NCI-H345 treated with DMSO at 0.1 percent for 48 hours (cell line): ENCODE data around the gene STK11IP.
"Not testable (repeated sequence)": the region's sequence is repeated elsewhere in the genome, so short reads cannot be mapped to it uniquely, and the experiment has no call there.

Experiments
- DNase-seq: peaks from one replicate; lab custom pipeline; 2025; ENCODE audit not compliant: unreplicated experiment; lab: John Stamatoyannopoulos, UW

Gene STK11IP

DNA sequence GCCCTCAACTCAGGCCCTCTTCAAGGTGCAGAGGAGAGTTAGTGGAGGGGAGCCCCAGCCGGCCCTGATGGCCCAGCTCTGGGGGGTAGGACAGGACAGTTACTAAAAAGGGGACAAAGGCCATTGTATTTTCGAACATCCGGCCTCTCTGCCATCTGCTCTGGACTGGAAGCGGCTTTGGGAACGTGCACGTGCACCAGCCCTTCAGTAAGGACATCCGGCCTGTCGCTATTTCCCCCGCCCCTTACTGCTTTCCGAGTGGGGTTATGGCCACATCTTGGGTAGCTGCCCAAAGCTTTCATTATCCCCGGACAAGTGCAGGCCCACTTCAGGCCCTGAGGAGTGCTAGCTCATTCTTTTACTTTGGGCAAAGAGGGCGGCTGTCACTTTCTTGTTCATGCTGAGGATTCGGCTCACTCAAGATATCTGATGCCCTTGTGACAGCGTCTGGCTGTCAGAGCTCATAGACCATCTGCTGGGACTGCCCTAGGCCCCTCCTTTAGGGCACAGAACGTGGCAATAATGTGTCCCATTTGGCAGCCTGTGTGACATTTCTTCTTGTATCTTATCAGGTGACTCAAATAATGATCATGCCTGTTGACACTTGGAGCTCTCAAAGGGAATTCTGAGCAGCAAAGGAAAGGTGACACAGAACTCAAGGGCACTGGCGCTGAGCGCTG, 47.3 kb downstream of the STK11IP start:
- DNase-seq = no peak

DNA sequence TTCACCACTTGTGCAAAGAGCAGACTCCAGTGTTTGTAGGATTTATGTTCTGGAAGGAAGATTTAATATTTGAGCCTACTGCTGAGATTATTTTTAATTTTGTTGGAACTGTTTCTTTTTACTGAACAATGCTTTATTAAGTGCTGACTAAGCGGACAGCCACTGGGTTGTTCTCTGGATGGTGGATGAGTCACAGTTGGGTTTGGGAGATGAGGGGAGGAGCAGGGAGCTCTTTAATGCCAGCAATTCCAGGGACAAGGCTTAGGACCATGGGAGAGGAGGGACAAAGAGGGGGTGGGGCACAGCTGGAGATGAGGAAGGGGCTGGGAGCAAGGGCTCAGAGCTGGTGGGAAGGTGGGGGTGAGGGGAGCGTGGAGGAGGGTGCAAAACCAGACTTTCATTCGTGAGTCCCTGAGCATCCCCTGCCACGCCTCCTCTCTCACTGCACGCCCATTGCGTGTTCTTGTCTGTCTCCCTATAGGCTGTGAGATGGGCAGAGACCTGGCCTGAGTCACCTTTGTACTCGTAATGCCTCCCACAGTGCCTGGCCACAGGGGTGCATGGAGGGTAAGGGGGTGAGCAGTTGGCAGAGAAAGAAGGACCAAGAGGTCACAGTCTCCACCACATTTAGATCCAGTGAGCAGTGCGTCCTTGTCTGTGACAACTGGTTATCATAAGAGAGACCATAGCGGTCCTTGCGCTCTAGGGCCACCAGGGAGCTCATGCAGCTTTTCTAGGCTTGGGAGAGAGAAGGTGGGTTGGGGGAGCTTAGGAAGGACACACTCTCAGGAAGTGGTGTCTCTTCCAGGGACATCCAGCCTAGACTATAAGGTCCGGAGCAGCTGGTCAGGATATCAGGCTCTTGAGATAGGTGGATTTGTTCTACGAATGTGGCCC, 48.2 kb downstream of the STK11IP start:
- DNase-seq = no peak

DNA sequence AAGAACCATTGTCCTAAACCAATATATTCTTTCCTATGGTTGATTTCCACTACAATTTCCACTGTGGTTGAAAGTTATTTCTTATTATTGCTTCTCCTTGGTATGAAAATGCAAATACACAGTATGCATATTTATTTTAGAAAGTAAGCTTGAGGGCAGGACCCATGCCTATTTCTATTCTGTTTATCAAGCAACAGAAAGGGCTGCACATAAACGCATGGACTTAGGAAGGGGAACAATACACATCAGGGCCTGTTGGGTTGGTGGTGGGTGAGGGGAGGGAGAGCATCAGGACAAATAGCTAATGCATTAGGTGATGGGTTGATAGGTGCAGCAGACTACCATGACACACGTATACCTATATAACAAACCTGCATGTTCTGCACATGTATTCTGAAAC, 50.5 kb downstream of the STK11IP start:
- DNase-seq = no peak

DNA sequence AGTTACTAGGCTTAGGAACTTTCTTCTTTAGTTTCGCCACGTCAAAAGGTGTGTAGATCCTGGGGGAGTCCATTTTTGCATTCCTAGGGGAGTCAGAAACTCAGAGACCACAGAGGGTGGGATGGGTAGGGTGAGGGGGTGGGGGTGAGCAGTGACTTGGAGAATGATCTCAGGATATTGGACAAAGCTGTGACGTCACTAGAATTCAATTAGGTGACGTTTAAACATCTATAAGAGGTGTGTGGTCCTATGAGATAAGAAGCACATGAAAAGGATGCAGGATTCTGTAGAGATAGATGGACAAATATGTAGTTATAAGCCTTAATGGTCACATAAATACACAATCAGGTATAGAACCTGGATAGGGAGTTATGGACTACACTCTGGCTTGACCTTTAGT, 51.3 kb downstream of the STK11IP start:
- no peak for DNase-seq

DNA sequence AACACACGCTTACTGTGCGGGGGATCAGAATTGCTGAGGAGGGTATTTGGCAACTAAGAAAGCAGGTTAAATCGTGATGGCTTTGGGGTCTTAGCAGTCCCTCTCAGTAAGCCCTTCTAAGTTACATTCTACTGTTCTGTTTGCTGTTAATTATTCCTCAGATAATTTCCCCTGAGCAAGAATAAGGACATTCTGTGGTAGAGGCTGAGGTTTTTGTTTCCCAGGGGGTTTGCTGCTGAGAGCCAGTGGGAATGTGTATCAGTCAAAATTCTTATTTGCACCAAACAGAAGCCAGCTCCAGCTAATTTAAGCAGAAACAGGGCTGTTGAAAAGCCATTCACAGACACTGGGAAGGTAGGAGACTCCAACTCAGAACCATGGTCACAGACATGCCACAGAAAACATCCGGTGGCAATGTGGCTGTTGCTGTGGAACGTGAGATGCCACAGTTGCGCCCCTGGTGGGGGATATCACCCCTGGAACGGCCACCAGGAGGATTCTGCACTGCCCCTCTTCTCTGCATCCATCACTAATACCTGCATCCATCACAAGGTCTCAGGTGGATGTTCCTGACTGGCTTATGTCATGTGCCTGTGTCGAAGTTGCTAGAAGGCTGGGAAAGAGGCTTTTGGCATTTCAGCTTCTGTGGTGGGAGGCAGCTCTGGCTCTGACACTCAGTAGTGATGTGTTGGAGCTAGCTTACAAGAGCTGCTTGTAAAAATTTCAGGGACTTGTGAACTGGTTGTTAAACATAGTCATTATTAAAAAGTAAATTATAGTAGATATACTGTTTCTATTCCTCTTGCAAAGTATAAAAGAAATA, 53.0 kb downstream of the STK11IP start:
- no peak for DNase-seq

DNA sequence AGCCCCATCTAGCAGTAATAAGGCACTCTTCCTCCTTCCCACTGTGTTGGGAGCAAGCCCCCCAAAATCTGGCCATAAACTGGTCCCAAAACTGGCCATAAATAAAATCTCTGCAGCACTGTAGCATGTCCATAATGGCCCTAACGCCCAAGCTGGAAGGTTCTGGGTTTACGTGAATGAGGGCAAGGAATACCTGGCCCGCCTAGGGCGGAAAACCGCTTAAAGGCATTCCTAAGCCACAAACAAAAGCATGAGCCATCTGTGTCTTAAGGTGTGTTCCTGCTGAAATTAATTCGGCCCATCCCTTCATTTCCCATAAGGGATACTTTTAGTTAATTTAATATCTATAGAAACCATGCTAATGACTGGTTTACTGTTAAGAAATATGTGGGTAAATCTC, 54.0 kb downstream of the STK11IP start:
- not testable (repeated sequence) for DNase-seq

DNA sequence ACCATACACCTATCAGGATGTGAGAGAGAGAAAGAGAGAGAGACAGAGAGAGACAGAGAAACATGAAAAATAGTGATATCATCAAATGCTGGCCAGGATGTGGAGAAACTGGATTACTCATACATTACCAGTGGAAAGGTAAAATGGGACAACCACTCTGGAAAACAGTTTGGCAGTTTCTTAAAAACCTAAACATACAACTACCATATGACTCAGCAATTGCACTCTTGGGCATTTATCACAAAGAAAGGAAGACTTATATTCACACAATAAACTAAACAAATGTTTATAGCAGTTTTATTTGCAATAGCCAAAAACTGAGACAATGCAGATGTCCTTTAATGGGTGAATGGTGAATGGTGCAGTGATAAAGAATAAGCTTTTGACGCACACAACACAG, 58.9 kb downstream of the STK11IP start:
- no peak for DNase-seq

DNA sequence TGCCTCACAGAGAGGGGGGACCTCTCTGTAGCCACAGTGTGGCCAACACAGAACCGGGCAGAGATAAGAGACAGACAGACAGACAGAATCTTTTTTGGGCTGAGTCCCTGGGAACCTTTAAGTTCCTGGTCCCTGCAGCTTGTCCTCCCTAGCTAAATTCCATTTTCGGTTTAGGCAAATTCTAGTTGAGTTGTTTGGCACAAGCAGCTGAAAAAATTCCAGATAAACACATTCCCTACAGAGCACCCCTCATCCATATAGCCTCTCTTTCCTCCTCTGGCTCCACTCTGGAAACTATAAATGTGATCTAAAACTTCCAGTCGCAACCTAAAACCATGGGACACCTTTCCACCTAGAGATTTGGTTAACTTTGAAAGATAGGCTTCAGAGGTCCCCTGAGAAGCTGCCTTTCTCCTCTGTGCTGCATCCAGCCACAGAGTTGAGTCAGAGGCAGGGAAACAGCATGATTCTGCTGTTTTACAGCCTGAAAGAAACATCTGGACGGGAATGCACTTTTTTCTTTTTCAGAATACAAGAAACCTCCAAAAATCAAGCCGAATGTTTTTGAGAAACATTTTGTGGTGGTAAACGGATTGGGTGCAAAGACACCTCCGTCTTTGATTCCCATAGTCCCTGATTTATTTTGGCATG, 60.7 kb downstream of the STK11IP start:
- no peak for DNase-seq

DNA sequence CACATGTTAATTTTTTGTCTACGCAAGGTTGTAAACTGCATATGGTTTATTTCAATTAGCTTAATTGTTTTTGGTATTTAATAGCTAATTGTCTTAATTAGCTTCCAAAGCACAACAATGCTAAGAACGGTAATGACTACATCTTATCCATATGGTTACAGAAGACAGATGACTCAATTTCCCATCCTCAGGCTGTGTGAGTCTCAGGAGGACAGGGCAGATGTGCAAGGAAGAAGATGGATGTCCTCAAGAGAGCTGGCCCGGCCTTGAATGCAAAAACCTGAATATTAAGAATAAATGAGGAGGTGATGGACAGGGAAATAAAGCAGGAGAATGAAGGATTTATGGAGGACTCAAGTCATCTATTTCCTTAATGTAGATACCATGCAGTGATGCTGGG, 61.2 kb downstream of the STK11IP start:
- DNase-seq = no peak

DNA sequence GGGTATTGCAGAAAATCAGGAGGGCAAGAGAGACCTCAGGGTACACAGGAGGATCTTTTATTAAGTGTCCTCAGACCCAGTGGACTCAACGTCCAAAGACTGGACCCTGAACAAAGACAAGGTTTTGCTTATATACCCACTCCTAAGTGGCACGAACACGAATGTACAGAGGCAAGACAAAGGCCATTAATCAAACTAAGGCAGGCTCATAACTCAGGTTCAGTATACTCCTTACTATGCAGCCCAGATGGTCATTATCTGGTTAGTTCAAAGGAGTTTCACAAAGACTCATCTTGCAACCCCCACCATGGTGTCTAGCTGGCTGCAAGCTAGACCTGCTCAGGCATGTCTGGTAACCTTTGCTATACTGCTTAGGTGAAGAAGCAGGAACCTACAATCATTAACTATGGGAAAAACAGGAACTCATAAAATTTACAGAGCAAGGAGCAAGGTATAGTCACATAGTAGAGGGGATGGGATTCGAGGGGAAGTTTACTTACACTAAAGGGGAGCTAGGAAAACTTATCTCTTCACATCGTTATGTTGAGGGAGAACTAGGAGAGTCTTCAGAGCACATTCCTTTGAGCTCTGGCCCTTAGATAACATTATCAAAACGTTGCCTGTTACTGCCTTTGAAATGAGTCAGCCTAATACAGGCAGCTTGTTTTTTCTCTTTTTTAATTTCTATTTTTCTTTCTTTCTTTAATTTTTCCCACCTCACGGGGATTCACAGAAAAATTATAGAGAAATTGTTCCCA, 63.7 kb downstream of the STK11IP start:
- DNase-seq = no peak

DNA sequence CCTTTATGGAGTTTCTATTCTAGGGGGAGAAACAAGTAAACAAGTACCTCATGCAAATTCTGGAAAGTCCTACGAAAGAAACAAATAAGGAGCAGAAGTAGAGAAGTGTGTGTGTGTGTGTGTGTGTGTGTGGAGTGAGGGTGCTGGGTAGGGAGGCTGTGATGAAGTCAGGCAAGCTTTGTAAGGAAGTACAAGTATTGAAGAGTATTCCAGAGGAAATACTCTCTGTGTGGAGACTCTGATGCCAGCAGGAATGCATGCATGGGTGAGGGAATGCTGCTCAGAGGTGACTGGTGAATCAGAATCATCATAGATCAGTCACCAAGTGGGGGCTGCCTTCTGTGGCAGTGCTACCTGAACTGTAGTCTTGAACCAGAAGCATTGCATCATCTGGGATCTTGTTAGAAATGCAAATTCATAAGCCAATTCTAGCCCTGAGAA, 64.3 kb downstream of the STK11IP start:
- no peak for DNase-seq

DNA sequence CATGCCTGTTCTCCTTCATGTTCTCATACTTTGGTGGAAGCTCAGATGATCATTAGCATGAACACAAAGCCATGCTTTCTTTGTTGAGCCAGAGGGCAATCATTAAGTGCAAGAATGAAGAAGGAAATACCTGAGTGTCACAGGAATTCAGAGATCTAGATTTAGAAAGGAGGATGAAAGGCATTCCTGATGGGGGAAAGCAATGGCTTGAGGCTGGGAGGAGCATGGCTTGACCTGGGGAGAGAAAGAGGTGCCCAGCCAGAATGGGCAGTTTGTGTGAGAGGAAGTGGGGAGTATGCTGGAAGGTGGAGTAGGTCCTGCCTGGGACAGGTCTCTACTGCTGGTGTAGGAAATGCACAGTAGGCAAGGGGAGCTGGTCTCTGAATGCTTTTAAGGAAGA, 64.9 kb downstream of the STK11IP start:
- DNase-seq = no peak

DNA sequence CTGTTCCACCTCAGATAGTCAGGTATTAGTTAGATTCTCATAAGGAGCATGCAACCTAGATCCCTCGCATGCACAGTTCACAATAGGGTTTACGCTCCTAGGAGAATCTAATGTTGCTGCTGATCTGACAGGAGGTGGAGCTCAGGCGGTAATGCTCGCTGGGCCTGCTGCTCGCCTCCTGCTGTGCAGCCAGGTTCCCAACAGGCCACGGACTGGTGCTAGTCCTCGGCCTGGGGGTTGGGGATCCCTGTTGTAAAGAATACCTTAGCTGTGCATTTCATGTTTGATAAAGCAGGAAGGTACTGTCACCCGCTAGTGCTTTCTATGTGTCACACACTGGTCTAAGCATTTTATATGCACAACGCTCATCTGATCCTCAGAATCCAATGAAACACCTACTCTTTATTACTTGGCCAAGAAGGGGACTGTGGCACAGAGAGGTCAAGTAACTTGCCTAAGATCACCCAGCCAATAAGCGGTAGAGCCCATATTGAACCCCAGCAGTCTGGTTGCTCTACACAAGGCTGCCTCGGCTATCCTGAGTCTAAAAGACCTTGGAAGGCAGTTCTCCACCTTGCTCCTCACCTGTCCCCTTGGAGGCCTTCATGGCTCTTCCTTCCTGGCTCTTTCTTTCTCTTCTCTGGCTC, 65.6 kb downstream of the STK11IP start:
- no peak for DNase-seq

DNA sequence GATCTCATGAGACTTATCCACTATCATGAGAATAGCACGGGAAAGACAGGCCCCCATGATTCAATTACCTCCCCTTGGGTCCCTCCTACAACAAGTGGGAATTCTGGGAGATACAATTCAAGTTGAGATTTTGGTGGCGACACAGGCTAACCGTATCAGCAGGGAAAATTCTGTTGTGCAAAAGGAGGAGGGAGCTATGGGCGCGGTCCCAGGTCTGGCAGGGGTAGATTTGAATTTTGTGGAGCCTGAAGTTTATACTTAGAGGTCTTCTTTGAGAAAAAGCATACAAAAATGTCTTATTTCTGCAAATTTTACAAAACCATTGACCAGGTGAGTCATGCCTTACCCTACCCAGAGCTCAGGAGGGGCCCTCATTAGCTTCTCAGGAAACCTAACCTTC, 66.4 kb downstream of the STK11IP start:
- DNase-seq = no peak

DNA sequence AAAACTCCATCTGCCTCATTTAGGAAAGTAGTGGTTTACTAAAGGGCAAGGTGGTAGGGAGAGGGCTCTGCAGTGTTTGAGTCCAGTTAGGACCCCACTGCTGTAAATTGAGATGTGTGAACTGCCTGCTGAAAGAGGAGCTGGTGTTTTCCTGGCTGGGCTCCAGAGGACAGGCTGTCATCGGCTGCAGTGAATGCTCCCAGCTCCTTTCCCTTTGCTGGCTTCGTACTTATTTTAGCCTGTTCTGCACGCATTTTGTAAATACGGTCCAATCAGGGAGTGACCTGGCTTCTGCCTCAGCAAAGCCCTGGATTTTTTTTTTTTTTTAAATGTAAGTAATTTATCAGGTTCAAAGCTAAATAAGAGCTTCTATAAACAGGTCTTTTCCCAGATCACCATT, 67.3 kb downstream of the STK11IP start:
- no peak for DNase-seq

DNA sequence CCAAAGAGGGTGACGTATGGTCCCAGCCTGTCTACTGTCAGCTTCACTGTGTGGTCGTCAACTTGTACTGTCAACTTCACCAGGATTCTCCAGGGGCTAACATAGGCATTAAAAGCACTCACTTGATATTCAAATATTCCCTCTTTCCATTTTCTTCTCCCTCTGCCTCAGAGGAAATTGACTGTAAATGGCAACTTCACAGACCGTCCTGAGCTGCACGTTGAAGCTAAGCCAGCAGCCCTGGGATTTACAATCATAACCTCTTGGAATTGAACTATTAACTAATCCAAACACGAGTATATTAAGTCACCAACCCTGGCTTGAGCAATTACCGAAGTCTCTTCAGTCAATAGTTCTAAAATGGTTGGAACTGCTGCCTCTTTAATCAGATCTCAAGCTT, 68.3 kb downstream of the STK11IP start:
- no peak for DNase-seq
